Chondrocyte (in vitro differentiated cells): ENCODE data around the gene HOXD13. TPM values are rescaled to one million over a fixed set of nuclear protein-coding genes. Genes with fewer than 3 reads are reported as not detected.

Source experiments
- DNase-seq: peaks from one replicate; pipeline ENCODE4 v3.0.0; 2021; ENCODE audit warnings: mixed read lengths, low spot score
- H3K27ac Mint-ChIP-seq: one replicate; pipeline ENCODE4 v1.8.0; 2021; ENCODE audit warnings: mild to moderate bottlenecking, moderate library complexity, mixed read lengths; ENCODE audit not compliant: unreplicated experiment
- H3K27me3 Mint-ChIP-seq: 2 replicates; pipeline ENCODE4 v1.8.0; 2021; ENCODE audit warnings: low read depth, mixed read lengths
- H3K36me3 Mint-ChIP-seq: 2 replicates; pipeline ENCODE4 v1.8.0; 2021; ENCODE audit warnings: low read depth, mixed read lengths
- H3K4me1 Mint-ChIP-seq: 2 replicates; pipeline ENCODE4 v1.8.0; 2021; ENCODE audit warnings: low read depth, mild to moderate bottlenecking, mixed read lengths
- H3K4me3 Mint-ChIP-seq: one replicate; pipeline ENCODE4 v1.8.0; 2021; ENCODE audit warnings: mild to moderate bottlenecking, moderate library complexity, mixed read lengths; ENCODE audit not compliant: unreplicated experiment
- H3K9me3 Mint-ChIP-seq: 2 replicates; pipeline ENCODE4 v1.8.0; 2021; ENCODE audit warnings: low read depth, mixed read lengths
- total RNA-seq: library from RNA; stranded (reverse); gene quantifications from 3 replicates; pipeline ENCODE4 v1.2.1, GENCODE V29; 2021
- TF ChIP-seq, protein P1 (sequence below): fragments of 200-600 bp; sonication (generic); IDR thresholded peaks from 2 replicates; pipeline ENCODE4 v1.5.0; 2021; ENCODE audit warnings: antibody characterized with exemption, mild to moderate bottlenecking, moderate library complexity

HOXD13 gene
- total RNA-seq, 1 donor from 2014 or later = not detected

GRCh38 chr2:176096243-176096985, 3.9 kb downstream of the HOXD13 start:
- H3K9me3 Mint-ChIP-seq = no peaks in the 10 kb centered on the region
- DNase-seq = no peak
- H3K36me3 Mint-ChIP-seq = peaks cover 3% of the 10 kb centered on the region
- peaks cover 85% of the 10 kb centered on the region for H3K27me3 Mint-ChIP-seq
- peak overlapping the region; percentile 68 for H3K4me3 Mint-ChIP-seq
- TF ChIP-seq, protein P1, sequence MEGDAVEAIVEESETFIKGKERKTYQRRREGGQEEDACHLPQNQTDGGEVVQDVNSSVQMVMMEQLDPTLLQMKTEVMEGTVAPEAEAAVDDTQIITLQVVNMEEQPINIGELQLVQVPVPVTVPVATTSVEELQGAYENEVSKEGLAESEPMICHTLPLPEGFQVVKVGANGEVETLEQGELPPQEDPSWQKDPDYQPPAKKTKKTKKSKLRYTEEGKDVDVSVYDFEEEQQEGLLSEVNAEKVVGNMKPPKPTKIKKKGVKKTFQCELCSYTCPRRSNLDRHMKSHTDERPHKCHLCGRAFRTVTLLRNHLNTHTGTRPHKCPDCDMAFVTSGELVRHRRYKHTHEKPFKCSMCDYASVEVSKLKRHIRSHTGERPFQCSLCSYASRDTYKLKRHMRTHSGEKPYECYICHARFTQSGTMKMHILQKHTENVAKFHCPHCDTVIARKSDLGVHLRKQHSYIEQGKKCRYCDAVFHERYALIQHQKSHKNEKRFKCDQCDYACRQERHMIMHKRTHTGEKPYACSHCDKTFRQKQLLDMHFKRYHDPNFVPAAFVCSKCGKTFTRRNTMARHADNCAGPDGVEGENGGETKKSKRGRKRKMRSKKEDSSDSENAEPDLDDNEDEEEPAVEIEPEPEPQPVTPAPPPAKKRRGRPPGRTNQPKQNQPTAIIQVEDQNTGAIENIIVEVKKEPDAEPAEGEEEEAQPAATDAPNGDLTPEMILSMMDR = no peak
- H3K27ac Mint-ChIP-seq = no peak overlapping the region
- peaks cover 29% of the 10 kb centered on the region for H3K4me1 Mint-ChIP-seq

- peaks cover 3% of the 10 kb centered on the region for H3K36me3 Mint-ChIP-seq
- H3K27ac Mint-ChIP-seq = no peak overlapping the region
- H3K4me3 Mint-ChIP-seq = peak overlapping the region; percentile 68
- H3K27me3 Mint-ChIP-seq = peaks cover 85% of the 10 kb centered on the region
- TF ChIP-seq, protein P1 = peak; percentile 94
- peaks cover 22% of the 10 kb centered on the region for H3K4me1 Mint-ChIP-seq
- DNase-seq = peak; percentile 83
- no peaks in the 10 kb centered on the region for H3K9me3 Mint-ChIP-seq
These were observed 4.7 kb downstream of the HOXD13 start for GRCh38 chr2:176096986-176097819.

- Mint-ChIP-seq H3K27ac (no peak overlapping the region), H3K4me3 (peak overlapping the region; percentile 68), H3K9me3 (no peaks in the 10 kb centered on the region)
These were observed 5.4 kb downstream of the HOXD13 start for GRCh38 chr2:176097820-176098365.

DNA sequence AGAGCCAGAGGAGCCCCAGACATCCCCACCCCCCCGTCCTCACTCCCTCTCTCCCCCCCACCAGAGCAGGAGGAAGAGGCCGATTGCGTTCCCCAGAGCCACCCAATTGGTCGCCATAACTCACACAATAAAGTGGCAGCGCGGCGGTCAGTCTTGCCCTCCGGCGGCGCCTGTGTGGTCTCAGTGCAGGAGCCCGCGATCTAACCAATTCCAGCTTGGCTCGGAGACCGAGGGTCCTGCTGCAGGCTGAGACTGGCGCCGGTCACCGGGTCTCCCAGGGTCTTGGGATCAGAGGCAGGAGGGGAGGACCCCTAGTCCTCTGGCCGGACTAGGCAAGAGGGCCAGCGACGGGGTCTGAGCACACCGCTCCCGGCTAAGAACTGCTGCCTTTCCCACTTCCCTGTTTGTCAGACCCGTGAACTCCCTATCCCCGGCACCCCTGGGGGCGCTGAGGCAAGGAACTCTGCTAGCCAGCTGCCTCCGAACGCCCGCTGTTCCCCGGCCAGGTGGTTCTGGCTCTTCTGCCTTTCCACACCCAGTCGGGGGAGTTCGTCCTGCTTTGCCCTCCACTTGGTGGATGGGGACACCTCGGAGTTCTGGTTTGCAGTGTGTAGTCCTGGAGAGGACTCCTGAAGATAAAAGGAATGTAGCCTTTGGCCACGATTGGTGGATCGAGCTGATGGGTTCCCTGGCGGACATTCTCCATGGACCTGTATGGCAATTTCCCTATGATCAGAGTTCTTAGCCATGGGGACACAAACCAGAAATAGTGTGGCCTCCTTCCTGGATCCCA, 6.0 kb downstream of the HOXD13 start:
- Mint-ChIP-seq H3K27me3 (peaks cover 90% of the 10 kb centered on the region), H3K27ac (no peak overlapping the region), H3K4me3 (no peak overlapping the region), H3K9me3 (no peaks in the 10 kb centered on the region), H3K36me3 (peaks cover 3% of the 10 kb centered on the region), H3K4me1 (peaks cover 20% of the 10 kb centered on the region)
- DNase-seq = peak; percentile 80
- TF ChIP-seq, protein P1 = no peak

More at GRCh38 chr2:176097820-176098365, 5.4 kb downstream of the HOXD13 start:
- TF ChIP-seq, protein P1 = peak; percentile 65
- no peak for DNase-seq
- Mint-ChIP-seq H3K36me3 (peaks cover 3% of the 10 kb centered on the region), H3K4me1 (peaks cover 22% of the 10 kb centered on the region), H3K27me3 (peaks cover 91% of the 10 kb centered on the region)
